ENCODE measurements around the gene FIBCD1. TPM values are rescaled to one million over a fixed set of nuclear protein-coding genes. Genes with fewer than 3 reads are reported as not detected.

Gene FIBCD1
- total and polyA plus RNA-seq, 2 of the 8 experiments (the other 6 are each of a cell fraction or from before 2014, with no cell fraction given) = 6.1 to 8.8 TPM

GRCh38 chr9:130862747-130863146 lies 76.3 kb downstream of the FIBCD1 start:
- no peak for FAIRE-seq
- no peak overlapping the region for H3K14ac ChIP-seq (ENCODE audit: insufficient read length)
- 94% methylated on average over 23 of the region's 23 CpGs; no CpG with 5 or more reads in 1 of the 2 experiments for WGBS, 2 experiments (ENCODE audit: extremely low coverage in 1 of 2, insufficient coverage in 1 of 2, insufficient read length in 1 of 2, insufficient replicate concordance in 2 of 2, low coverage in 1 of 2, low lambda C conversion rate in 2 of 2, missing lambda C conversion rate in 1 of 2)
- TF ChIP-seq E2F6 (IDR thresholded peaks at IDR 0.05) (no peak), GABPA (IDR thresholded peaks at IDR 0.05; ENCODE audit: borderline replicate concordance, insufficient read depth, low read length) (no peak), HDAC6 (IDR thresholded peaks at IDR 0.05; ENCODE audit: low read depth, low read length) (no peak), RAD21 (IDR thresholded peaks at IDR 0.05 in 1 of 2, conservative IDR thresholded peaks at IDR 0.05 in 1 of 2; ENCODE audit: low read depth in 2 of 2, low read length in 2 of 2) (no peak), KDM1A (IDR thresholded peaks at IDR 0.05; ENCODE audit: borderline replicate concordance, low read length) (no peak), PHF8 (conservative IDR thresholded peaks at IDR 0.05; ENCODE audit: low read depth, low read length) (no peak), RXRA (IDR thresholded peaks at IDR 0.05; ENCODE audit: insufficient read depth, low read depth, low read length) (no peak), POLR2AphosphoS5 (IDR thresholded peaks at IDR 0.05; ENCODE audit: low read depth, low read length) (no peak), SIN3A (conservative IDR thresholded peaks at IDR 0.05 in 1 of 2, IDR thresholded peaks at IDR 0.05 in 1 of 2; ENCODE audit: low read depth in 1 of 2, low read length in 2 of 2) (no peak), CBX8 (IDR thresholded peaks at IDR 0.05; ENCODE audit: borderline replicate concordance, low read depth, low read length) (no peak), CBX5 (IDR thresholded peaks at IDR 0.05; ENCODE audit: low read depth, low read length) (no peak), KDM4A (IDR thresholded peaks at IDR 0.05; ENCODE audit: low read depth, low read length, severe bottlenecking) (no peak)

More at GRCh38 chr9:130862747-130863146, 76.3 kb downstream of the FIBCD1 start:
- Histone ChIP-seq H3K9ac (replicated peaks in 1 of 4; ENCODE audit: extremely low read depth in 1 of 4, low read depth in 3 of 4, low read length in 3 of 4) (no peak overlapping the region; a peak in 1 of 7 replicates), H3K79me1 (ENCODE audit: low read depth, low read length) (peaks cover 5% of the 10 kb centered on the region; the same call in 1 of the 2 replicates), H2AFZ (ENCODE audit: low read length) (no peak overlapping the region), H2BK120ac (replicated peaks; ENCODE audit: low read depth, low read length) (no peak overlapping the region), H3K27me3 (replicated peaks in 1 of 4; ENCODE audit: control insufficient read depth in 3 of 4, extremely low read depth in 1 of 4, insufficient read depth in 3 of 4, low read length in 3 of 4) (no peaks in the 10 kb centered on the region), H3K4me1 (replicated peaks in 1 of 4; ENCODE audit: control insufficient read depth in 3 of 4, insufficient read depth in 4 of 4, low read length in 3 of 4) (0 out of 7 replicates have a peak, but pooled peaks cover 0 to 3% (median 0%) of the 10 kb centered on the region in 4 experiments), H3K4ac (replicated peaks; ENCODE audit: insufficient read length, low read depth, low read length) (no peak overlapping the region), H3K36me3 (ENCODE audit: control insufficient read depth in 2 of 4, insufficient read depth in 4 of 4, low read length in 3 of 4) (peaks cover 5 to 19% (median 9%) of the 10 kb centered on the region in 4 experiments; a peak in 7 of 8 replicates), H3K56ac (replicated peaks; ENCODE audit: insufficient read length, low read depth, low read length) (no peak overlapping the region), H4K91ac (replicated peaks; ENCODE audit: insufficient read length, low read length) (no peak overlapping the region), H3K23ac (ENCODE audit: insufficient read length) (no peak overlapping the region), H3K18ac (ENCODE audit: extremely low read depth, low read length) (no peak overlapping the region), H3K9me3 (ENCODE audit: insufficient read depth in 2 of 2, low read depth in 1 of 2, low read length in 1 of 2) (no peaks in the 10 kb centered on the region), H4K8ac (ENCODE audit: extremely low read depth, insufficient read depth, low read length) (no peak overlapping the region), H3K23me2 (ENCODE audit: low read depth, low read length) (no peaks in the 10 kb centered on the region), H2BK20ac (ENCODE audit: low read length) (no peak overlapping the region), H3K79me2 (ENCODE audit: control insufficient read depth in 1 of 2, insufficient read depth in 2 of 2, low read length in 2 of 2) (peaks cover 4 to 34% of the 10 kb centered on the region in 2 experiments; a peak in 3 of 4 replicates), H2BK15ac (ENCODE audit: low read length) (no peak overlapping the region), H4K20me1 (replicated peaks in 1 of 2; ENCODE audit: control insufficient read depth in 1 of 2, insufficient read depth in 2 of 2, low read length in 2 of 2) (peaks cover 16 to 27% of the 10 kb centered on the region in 2 experiments), H2BK5ac (ENCODE audit: low read depth, low read length) (no peak overlapping the region), H3K27ac (ENCODE audit: low read depth, low read length) (no peak overlapping the region), H2AK5ac (ENCODE audit: low read depth, low read length) (no peak overlapping the region), H3K4me3 (ENCODE audit: extremely low read depth in 1 of 4, insufficient read depth in 2 of 4, low read depth in 3 of 4, low read length in 4 of 4) (no peak overlapping the region), H2BK12ac (ENCODE audit: low read depth, low read length) (no peak overlapping the region), H4K5ac (ENCODE audit: insufficient read length, low read depth, low read length) (no peak overlapping the region), H3K4me2 (ENCODE audit: insufficient read depth in 1 of 2, low read depth in 2 of 2, low read length in 2 of 2) (no peak overlapping the region)
- DNase-seq (ENCODE audit: low read depth in 1 of 2, low spot score in 2 of 2) = no peak
- POLR2A ChIA-PET (ENCODE audit: partially characterized antibody) = interaction anchor here (1.6 to 2.7 kb wide), 3 partner anchors 153 to 161 kb away, joined by 6 to 11 read pairs (median 6); no protein-coding TSS in a partner anchor
- CTCF ChIA-PET (ENCODE audit: partially characterized antibody) = interaction anchor here (0.6 to 12.4 kb wide), 27 partner anchors 8 to 1272 kb away, joined by 3 to 317 read pairs (median 5); partner anchors contain the start of gene EXOSC2
